ENCODE measurements around the gene IFT80.

IFT80 gene

GRCh38 chr3:160319322-160319721 is 79.7 kb downstream of the IFT80 start:
- DNase-seq (ENCODE audit: extremely low read depth, low read depth), result no peak
- TF ChIP-seq CTCF (IDR thresholded peaks at IDR 0.05; ENCODE audit: low read depth, low read length), result no peak

GRCh38 chr3:160314995-160315394 is 84.0 kb downstream of the IFT80 start:
- no peak for TF ChIP-seq CTCF (IDR thresholded peaks at IDR 0.05; ENCODE audit: low read depth, low read length)
- no peak for DNase-seq (ENCODE audit: extremely low read depth, low read depth)

- TF ChIP-seq CTCF (IDR thresholded peaks at IDR 0.05; ENCODE audit: low read depth, low read length), result no peak
- DNase-seq (ENCODE audit: extremely low read depth, low read depth), result no peak
These were observed 86.9 kb downstream of the IFT80 start for GRCh38 chr3:160312014-160312624.

- TF ChIP-seq CTCF (IDR thresholded peaks at IDR 0.05; ENCODE audit: low read depth, low read length), result no peak
- no peak for DNase-seq (ENCODE audit: extremely low read depth, low read depth)
These were observed 96.2 kb downstream of the IFT80 start for GRCh38 chr3:160302806-160303205.

- TF ChIP-seq CTCF (IDR thresholded peaks at IDR 0.05; ENCODE audit: low read depth, low read length), result no peak
- DNase-seq (ENCODE audit: extremely low read depth, low read depth), result no peak
These were observed 102.4 kb downstream of the IFT80 start for GRCh38 chr3:160296591-160296990.

GRCh38 chr3:160291909-160292299 is 107.1 kb downstream of the IFT80 start:
- TF ChIP-seq CTCF (IDR thresholded peaks at IDR 0.05; ENCODE audit: low read depth, low read length), result no peak
- DNase-seq (ENCODE audit: extremely low read depth, low read depth), result no peak

- DNase-seq (ENCODE audit: extremely low read depth, low read depth), result no peak
- no peak for TF ChIP-seq CTCF (IDR thresholded peaks at IDR 0.05; ENCODE audit: low read depth, low read length)
These were observed 107.6 kb downstream of the IFT80 start for GRCh38 chr3:160291290-160291908.
